DMS79 (cell line): ENCODE data around the gene ACOX1.
A peak's percentile ranks its signal among the peaks of the same experiment; 100 is the strongest.

ENCODE experiments used
- DNase-seq: peaks from one replicate; lab custom pipeline; 2025; lab: John Stamatoyannopoulos, UW

The ACOX1 gene

DNA sequence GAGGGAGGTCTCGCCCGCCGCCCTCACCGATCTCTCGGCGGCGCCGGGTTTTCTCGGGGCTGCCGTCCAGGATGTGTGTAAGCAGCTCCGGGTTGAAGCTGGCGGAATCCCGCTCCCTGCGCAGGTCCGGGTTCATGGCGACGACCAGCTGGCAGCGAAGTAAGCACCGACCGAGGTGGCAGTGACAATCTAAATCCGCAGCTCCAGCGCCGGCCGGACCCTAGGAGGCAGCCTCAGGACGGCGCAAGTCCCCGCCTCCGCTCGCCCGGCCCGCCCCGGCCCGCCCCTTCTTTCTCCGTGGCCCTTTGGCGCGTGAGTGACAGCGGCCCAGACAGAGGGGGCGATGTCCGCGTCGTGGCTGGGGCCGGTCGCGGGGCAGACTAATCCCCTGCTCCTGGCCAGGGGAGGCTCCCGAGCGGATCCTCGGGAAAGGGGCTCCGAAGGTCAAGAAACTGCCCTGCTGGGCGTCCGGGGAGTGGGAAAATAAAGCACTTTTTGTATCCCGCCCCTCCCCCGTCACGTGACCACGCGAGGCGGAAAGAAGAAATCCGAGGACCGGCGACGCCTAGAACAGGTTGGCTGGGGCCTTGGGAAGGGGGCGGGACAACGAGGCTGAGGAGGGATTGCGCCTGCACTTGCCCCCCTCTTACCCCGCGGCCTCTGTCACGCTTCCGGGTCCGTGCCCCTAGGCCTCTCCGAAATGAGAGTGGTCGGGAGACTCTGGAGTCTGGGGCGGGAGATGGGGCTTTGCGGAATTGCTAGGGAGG is at the start of gene ACOX1, which contains the start of gene TEN1:
ACOX1 (minus strand) TSS at position 229 of the 767 bp plus-strand sequence; CDS start at position 136, 93 bp downstream.
TEN1 (plus strand) TSS at position 303 of the 767 bp plus-strand sequence. CDS start 6,953 bp downstream, outside the sequence.
- DNase-seq, result peak; percentile 94

DNA sequence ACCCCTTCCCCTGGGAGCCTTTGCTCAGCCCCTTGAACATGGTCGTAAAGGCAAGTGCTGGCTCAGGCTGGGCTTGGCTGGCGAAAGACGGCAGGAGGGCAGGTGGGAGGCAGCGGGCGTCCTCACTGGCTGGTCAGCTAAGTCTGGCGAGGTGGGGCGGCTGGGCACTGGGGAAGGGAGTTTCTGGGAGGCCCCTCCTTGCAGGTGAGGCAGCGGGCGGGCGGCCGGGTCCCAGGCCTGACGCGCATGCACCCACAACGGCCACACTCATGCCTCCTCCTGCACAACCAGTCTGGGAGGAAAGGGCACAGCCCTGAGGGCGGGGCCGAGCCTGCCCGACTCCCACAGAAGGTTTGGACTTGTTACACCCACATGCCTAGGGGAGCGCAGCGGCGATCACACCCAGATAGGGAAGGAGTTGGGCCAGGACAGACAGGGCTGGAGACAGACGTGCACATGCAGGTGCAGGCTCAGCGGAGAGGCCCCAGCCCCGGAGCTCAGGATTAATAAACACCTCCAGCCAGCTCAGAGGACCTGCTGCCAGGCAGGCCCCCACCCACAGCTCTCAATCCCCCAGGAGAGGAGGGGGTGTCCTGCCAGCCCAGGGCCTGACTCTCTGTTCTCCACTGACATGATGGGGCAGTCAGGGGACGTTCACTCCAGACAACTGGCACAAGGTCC is 48.3 kb upstream of the ACOX1 start, which contains the start of gene EVPL:
EVPL (minus strand) TSS at position 148 of the 681 bp plus-strand sequence; CDS start at position 40, 108 bp downstream.
- peak; percentile 34 for DNase-seq

DNA sequence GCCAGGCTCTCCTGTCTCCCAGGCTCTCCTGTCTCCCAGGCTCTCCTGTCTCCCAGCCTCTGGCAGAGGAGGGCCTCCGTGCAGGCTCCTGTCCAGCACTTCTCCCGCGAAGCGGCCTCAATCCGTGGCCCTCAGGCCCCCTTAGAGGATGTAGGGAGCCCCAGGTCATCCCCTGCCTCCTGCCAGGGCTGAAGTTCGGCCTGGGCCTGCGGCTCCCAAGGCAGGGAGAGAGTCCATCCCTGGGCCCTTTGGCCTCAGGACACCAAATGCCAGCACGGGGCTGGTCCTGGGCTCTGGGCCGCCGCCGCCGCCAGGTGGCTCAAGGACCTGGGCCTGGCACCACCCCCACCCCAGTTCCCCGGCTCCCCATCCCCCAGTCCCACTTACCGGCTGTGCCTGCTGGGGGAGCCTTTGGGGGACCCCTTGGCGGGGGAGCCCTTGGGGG is 47.8 kb upstream of the ACOX1 start:
- DNase-seq, result no peak

DNA sequence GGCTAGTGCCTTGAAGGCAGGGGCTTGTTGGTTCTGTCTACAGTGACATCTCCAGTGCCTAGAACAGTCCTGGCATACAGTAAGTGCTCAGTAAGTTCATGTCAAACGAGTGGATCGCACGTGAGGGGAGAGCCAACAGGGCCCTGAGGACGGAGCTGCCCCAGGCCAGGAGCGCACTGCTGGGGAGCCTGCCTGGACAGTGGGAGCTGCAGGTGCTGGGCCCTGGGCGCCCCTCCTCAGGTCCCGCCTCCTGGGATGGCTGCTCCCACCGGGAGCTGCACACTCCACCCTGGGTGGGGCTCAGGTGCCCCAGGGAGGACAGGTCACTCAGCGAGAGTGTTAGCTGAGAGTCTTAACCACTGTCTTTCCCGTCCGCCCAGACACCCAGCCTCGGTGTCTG is 46.3 kb upstream of the ACOX1 start:
- no peak for DNase-seq

DNA sequence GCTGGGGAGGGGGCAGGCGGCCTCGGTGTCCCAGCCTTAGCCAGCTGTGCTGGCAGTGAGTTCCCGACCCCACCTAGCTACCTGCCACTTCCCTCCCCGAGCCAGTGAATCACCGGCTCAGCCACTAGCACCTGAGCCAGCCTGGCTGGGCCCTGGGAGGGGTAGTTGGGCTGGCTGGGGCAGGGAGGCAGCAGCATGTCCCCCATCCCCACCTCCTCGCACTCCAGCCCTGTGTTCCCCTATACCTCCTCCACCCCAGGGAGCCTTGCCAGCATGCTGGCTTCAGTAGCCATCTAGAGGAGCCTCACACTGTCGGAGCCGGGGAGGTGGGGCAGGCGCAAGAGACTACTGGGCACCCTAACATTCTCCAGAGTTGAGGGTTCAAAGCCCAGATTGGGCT is 45.4 kb upstream of the ACOX1 start:
- no peak for DNase-seq

DNA sequence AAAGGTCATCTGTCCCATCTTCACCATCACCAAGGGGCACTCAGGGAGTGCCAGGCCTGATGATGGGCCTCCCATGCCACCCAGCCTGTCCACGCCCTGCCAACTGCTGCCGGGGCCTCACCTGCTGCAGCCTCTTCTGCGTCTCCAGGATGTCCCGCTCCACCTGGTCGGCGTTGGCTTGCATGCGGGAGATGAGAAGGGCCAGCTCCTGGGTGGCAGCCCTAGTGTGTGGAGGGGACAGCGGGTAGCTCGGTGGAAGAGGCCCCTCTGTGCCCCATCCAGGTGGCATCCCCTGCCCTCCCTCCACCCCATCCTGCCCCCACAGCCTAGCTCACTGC is 44.9 kb upstream of the ACOX1 start:
- no peak for DNase-seq

DNA sequence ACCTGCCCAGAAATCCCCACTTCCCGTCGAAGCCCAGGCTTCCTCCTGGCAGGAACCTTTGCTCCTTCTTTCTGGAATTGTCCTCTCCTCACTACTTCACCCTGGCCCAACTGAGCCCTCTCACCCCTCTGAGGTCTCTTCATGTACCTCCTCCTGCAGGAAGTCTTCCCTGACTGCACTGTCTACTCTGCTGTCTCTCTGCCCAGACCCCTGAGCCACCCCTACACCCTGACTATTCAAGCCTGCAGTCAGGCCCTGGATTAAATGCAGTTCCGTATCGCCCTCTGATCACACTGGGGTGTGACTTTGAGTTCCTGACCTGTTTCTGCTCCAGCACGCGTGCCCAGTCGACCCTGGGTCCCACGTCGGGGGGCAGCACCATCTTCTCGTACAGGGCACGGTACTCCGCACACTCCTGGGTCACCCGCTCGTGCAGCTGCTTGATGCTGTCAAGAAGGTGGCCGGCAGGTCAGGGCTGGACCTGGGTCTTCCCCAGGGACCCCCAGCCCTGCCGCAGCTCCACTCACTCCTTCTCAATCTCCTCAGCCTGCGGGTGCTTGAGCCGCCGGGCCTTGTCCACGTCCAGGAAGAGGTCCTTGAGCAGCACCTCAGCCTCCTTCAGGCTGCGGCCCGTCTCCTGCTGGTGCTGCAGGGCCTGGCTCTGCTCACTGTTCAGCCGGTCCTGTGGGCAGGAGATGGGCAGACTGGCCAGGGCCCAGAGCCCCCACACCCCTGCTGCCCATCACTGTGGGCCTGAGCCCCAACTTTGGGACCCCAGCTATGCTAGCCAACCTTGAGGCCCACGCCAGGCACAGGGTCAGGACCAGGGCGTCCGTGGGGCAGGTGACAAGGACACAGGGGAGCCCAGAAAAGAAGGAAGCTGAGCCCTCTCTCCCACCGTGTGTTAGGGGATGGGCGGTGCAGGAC is 44.3 kb upstream of the ACOX1 start:
- DNase-seq, result no peak

DNA sequence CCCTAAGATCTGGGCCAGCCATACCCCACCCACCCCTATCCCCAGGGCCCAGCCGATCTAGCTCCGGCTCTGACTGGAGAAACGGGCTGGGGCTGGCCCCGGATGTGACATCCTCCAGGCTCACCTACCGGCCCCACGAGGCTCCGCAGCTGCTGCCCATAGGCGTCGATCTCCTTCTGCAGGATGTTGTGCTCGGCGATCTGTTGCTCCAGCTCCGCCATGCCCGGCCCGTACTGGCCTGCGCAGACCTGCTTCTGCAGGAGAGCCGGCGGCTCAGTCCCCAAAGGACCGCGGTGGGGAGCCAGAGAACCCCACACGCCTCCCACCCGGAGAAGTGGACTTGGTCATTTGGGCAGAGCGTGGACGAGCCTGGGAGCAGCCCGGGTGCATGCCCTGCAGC is 43.3 kb upstream of the ACOX1 start:
- DNase-seq, result no peak

DNA sequence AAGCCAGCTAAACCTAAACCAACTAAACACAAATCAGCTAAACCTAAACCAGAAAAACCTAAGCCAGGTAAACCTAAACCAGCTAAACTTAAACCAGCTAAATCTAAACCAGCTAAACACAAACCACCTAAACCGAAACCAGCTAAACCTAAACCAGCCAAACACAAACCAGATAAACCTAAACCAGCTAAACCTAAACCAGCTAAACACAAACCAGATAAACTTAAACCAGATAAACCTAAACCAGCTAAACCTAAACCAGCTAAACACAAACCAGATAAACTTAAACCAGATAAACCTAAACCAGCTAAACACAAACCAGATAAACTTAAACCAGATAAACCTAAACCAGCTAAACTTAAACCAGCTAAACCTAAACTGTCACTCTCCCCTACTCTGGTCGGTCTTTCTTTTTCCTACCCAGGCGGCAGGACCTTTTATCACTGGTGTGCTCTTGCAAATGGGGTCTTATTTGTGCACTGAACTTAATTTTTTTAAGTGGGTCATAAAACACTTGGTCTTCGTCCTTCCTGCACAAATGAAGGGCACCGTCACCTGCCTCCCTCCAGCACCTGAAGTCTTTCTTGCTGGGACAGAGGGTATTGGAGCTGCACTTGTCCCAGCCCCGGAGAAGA is 41.0 kb upstream of the ACOX1 start:
- DNase-seq, result no peak

DNA sequence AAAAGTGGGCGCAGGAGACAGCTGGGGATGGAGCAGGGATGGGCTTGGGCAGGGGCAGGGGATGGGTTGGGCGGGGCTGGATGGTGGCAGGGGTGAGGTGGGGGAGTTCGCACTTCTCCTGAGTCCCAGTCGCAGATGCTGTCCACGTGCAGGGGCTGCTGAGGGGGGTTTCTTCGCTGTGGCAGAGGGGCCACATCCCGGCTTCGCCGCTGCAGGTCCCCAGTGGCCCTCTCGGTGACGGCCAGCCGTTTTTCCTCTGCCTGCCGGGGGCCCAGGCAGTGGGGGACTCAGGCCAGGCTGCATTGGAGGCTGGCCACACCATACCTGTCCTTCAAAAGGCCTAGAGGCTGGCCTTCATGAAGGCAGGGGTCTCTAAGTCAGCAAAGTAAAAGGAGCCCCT is 39.8 kb upstream of the ACOX1 start:
- no peak for DNase-seq

DNA sequence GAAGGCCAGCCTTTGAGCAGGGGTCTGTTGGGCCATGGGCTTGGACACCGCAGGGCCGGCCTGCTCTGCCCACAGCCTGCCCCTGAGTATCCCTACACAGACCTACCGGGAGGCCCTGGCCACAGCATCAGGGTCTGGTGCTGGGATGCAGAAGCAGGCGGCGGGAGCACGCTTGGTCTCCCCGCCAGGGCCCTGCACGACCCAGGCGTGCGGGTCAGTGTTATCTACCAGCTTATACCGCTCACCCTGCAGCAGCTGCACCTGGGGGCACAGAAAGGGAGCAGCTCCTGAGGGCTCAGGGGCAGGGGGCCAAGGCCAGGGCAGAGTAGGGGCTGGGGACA is 39.3 kb upstream of the ACOX1 start:
- DNase-seq, result no peak

DNA sequence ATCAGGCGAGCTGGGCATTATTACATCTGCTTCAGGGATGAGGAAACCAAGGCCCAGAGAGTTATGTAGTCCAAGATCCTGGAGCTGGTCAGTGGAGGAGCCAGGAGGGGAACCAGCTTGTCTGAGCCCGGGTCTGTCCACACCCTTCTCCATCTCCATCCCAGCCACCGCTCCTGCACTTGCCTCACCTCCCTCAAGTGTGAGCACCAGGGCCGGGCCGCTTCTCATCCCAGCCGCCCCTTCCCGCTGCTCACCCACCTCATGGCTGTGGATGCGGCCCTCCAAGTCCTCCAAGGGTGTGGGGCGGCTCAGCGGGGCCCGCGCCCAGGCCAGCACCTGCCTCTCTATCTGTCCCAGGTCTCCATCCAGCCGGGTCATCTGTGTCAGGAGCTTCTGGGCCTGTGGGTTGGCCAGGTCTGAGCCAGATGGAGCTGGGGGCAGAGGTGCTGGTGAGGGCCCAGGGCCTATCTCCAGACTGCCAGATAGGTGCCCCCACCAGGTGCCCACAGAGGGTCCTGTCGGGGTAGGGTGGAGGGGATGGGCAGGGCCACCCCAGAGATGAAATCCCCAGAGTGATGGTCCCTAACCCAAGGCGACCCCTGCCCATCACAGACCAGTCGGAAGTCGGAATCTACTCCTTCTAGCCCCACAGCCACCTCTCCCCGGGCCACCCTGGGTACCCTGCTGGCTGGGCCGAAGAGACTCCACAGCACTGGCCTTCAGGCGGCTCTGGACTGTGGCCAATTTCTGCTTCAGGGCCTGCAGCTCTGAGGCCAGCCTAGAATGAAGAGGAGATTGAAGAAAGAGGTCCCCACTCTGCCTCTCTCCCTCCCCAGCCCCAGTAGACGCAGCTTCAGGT is 38.7 kb upstream of the ACOX1 start:
- DNase-seq, result no peak

DNA sequence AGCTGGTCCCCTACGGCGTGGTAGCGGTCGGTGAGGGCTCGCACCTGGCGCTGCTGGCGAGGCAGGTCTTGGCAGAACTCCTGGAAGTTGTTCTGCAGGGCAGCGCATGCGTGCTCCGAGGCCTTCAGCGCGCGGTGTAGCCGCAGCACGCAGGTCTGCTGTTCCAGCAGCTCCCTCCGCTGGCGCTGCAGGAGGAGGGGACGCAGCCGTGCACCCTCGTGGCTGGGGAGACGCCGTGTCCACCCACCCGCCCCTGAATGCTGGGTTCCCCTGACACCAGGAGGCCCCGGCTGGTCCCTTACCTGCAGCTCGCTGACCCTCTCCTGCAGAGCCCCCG is 35.9 kb upstream of the ACOX1 start:
- no peak for DNase-seq

DNA sequence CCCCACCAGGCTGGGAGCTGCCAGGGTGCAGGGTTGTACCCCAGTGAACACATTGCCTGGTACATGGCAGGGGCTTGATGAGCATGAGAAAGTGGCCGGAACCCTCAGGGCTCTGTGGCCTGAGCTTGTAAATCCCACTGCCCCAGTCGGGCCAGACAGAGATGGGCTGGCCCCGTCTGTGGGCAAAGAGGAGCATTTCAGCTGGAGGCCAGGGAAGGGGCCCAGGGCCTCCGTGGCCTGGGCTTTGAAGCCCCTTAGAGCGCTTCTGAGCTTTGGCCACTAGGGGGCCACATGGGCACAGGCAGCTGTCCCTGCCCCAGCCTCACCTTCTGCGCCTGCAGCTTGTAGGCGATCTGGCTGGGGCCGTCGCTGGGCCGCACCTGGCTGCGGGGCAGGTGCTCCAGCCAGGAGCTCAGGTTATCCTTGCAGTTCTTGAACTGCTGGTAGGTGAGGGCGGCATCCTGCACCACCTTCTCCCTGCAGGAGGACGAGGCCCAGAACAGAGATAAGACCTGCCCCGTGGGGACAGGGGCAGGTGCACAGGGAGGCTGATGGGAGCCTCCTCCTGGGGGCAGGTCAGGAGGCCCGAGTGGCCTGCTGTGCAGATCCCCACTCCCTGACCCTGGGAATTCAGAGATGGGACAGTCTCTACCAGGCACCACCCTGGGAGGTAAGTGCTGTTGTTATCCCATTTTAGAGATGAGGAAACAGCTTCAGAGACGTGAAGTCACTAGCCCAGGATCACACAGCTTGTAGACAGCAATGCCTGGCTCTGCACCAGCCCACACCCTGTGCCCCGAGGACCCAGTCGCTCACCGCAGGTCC is 35.3 kb upstream of the ACOX1 start:
- DNase-seq, result peak; percentile 43

DNA sequence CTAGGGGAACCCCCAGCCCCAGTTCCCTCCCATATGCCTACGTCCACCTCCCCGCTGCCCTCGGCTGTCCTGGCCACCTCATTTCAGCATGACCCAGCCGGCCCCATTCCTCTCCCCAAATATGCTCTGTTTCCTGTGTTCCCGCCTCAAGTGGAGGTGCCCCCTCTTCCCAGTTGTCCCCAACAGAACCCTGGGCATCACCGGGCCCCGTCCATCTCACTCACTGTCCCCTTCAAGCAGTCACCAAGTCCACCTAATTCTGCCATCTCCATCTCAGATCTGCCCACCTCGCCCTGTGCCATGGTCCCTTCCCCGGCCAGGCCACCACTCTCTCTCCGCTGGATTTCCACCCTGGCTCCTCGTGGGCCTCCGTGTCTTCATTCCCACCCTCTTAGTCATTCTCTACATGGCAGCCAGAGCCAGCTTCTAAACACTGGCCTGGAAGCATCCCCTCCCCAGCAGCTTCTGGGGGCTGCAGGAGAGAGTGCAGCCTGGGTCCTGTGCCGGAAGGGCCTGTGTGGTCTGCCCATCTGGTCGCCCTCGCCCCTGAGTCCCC is 34.5 kb upstream of the ACOX1 start:
- DNase-seq, result no peak

DNA sequence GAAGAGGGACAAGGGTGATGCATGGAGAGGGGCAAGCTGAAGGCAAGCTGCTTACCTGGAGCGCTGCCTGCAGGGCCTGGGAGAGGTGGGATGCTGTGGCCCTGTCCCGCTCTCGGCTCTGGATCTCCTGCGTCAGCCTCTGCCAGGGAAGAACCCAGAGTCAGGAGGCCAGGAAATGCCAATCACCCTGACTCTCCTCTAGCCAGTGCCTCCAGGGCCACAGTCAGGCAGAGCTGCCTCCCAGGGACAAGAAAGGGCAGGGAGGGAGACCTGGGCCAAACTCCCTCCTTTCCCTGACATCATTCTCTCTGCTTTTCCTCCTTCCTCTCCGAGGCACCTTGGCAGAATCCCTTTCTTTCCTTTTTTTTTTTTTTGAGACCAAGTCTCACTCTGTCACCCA is 33.0 kb upstream of the ACOX1 start:
- DNase-seq, result no peak

DNA sequence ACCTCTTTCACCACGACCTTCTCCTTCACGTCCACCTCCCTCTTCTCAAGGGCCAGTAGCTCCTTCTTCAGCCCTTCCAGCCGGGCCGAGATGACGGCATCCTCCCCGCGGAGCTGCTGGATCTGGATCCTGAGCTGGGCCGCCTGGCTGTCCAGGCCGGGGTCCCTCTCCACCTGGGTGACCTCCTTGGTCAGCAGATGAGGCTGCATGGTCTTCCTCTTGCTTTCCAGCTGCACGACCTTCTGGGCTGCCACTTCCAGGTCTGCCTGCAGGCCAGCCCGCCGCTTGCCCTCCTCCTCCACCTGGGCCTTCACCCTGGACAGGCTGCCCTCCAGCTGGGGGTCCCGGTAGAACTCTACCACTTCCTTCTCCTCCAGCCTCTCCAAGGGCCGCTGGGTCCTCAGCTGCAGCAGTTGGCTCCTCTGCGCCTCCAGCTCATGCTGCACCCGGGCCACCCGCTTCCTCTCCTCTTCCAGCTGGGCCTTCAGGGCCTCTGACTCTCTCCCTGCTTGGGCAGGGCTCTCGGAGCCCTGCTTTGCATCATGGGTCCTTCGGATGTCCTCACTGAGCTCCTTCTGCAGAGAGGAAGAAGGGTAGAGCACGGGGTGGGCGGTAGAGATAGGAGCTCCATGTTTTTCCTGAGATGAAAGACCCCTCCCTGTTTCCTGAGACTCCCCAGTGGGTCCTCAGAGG is 31.1 kb upstream of the ACOX1 start:
- DNase-seq, result no peak

DNA sequence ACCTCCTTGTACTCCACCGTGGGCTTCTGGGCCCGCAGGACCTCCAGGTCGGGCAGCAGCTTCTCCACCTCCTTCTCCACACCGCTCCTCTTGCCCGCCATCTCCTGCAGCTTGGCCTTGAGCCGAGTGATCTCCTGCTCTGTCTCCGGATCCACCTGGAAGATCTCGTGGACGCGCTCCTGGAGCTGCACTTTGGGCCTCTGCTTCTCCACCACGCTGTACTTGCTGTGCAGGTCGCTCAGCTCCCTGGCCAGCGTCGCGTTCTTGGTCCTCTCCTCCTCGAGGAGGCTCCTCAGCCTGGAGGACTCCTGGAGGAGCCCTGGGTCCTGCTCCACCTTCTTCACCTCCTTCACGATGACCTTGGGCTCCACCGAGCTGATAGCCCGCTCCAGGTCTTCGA is 30.5 kb upstream of the ACOX1 start:
- no peak for DNase-seq
